SK-N-SH (cell line): ENCODE data around the gene HLA-DPA1. TPM values are rescaled to one million over a fixed set of nuclear protein-coding genes. Genes with fewer than 3 reads are reported as not detected.
"Not testable (repeated sequence)": the region's sequence is repeated elsewhere in the genome, so short reads cannot be mapped to it uniquely, and the experiment has no call there.

ENCODE experiments used
- CTCF ChIA-PET: fragments of 300-600, 350-600 bp; formaldehyde crosslinking; extraction: SDS; loops from one replicate; lab custom pipeline; 2021; lab: Yijun Ruan, JAX
- POLR2A ChIA-PET: fragments of 350-600 bp; sonication (Branson Sonifier 250); formaldehyde crosslinking; extraction: SDS; loops from one replicate; lab custom pipeline; 2020; ENCODE audit warnings: antibody characterized with exemption, inconsistent platforms; lab: Yijun Ruan, JAX
- DNase-seq: peaks from one replicate; pipeline ENCODE4 v3.0.0; 2012
- H2AFZ ChIP-seq: fragments of 200-600 bp; sonication (generic); 2 replicates; pipeline ENCODE4 v1.8.1; 2016; ENCODE audit warnings: antibody characterized with exemption, mild to moderate bottlenecking, low read depth
- H3F3A ChIP-seq: fragments of 200-600 bp; sonication (generic); replicated peaks from 2 replicates; pipeline ENCODE3; 2016; ENCODE audit warnings: antibody characterized with exemption, mild to moderate bottlenecking; ENCODE audit not compliant: insufficient read depth
- H3K27ac ChIP-seq, 2 experiments: fragments of 200-500 bp in 1 of 2; fragments of 200-600 bp in 1 of 2; sonication (Bioruptor generic) in 1 of 2; sonication (generic), shearing (Covaris generic) in 1 of 2; 2 replicates each; pipeline versions ENCODE4 v1.5.1 to v1.6.1; 2014 to 2016; ENCODE audit warnings: low read depth in 2 of 2, inconsistent platforms in 1 of 2, low read length in 1 of 2, mild to moderate bottlenecking in 1 of 2, mixed read lengths in 1 of 2
- H3K27me3 ChIP-seq: fragments of 200-600 bp; sonication (generic), shearing (Covaris generic); 2 replicates; pipeline ENCODE4 v1.6.1; 2016; ENCODE audit warnings: mixed run types; ENCODE audit not compliant: insufficient read depth
- H3K36me3 ChIP-seq, 2 experiments: fragments of 200-500 bp in 1 of 2; fragments of 200-600 bp in 1 of 2; sonication (Bioruptor generic) in 1 of 2; sonication (generic) in 1 of 2; replicated peaks in 1 of 2; 2 replicates each; pipeline versions ENCODE3 to v1.5.1; 2014 to 2016; ENCODE audit warnings: low read length in 1 of 2, mild to moderate bottlenecking in 1 of 2; ENCODE audit not compliant: insufficient read depth in 2 of 2, control insufficient read depth in 1 of 2
- H3K4me1 ChIP-seq, 2 experiments: fragments of 200-500 bp in 1 of 2; fragments of 200-600 bp in 1 of 2; sonication (Bioruptor generic) in 1 of 2; sonication (generic), shearing (Covaris generic) in 1 of 2; 2 replicates each; pipeline versions ENCODE4 v1.5.1 to v1.6.1; 2014 to 2016; ENCODE audit warnings: low read depth in 1 of 2, low read length in 1 of 2, mixed run types in 1 of 2; ENCODE audit not compliant: insufficient read depth in 2 of 2, control insufficient read depth in 1 of 2
- H3K4me2 ChIP-seq: fragments of 200-600 bp; sonication (generic), shearing (Covaris generic); 2 replicates; pipeline ENCODE4 v1.6.1; 2017; ENCODE audit warnings: mixed run types
- H3K4me3 ChIP-seq, 2 experiments: fragments of 200-500 bp in 1 of 2; fragments of 200-600 bp in 1 of 2; sonication (Bioruptor generic) in 1 of 2; sonication (generic), shearing (Covaris generic) in 1 of 2; 2 replicates each; pipeline versions ENCODE4 v1.5.1 to v1.8.1; 2014 to 2016; ENCODE audit warnings: low read depth in 2 of 2, inconsistent platforms in 1 of 2, low read length in 1 of 2, mild to moderate bottlenecking in 1 of 2, mixed read lengths in 1 of 2, moderate library complexity in 1 of 2
- H3K79me2 ChIP-seq: fragments of 200-600 bp; sonication (generic); 2 replicates; pipeline ENCODE4 v1.8.1; 2017; ENCODE audit warnings: mild to moderate bottlenecking; ENCODE audit not compliant: insufficient read depth
- H3K9ac ChIP-seq: fragments of 200-600 bp; sonication (generic); 2 replicates; pipeline ENCODE4 v1.6.1; 2017; ENCODE audit warnings: mixed run types
- H3K9me2 ChIP-seq: fragments of 200-600 bp; sonication (generic); 2 replicates; pipeline ENCODE4 v1.6.1; 2017; ENCODE audit warnings: mixed run types
- H3K9me3 ChIP-seq: fragments of 200-600 bp; sonication (generic); 2 replicates; pipeline ENCODE4 v1.6.1; 2017; ENCODE audit warnings: mixed run types, mild to moderate bottlenecking, moderate library complexity
- H4K20me1 ChIP-seq: fragments of 200-600 bp; sonication (generic); 2 replicates; pipeline ENCODE4 v1.6.1; 2017; ENCODE audit warnings: mild to moderate bottlenecking, mixed run types; ENCODE audit not compliant: insufficient read depth
- EZH2phosphoT487 ChIP-seq: fragments of 200-600 bp; sonication (generic); IDR thresholded peaks from 2 replicates; pipeline ENCODE4 v1.6.1; 2017; ENCODE audit warnings: low read depth, mixed run types, mild to moderate bottlenecking, antibody characterized with exemption, moderate library complexity, borderline replicate concordance
- FOXJ3 ChIP-seq: sonication (generic); formaldehyde crosslinking; IDR thresholded peaks from 2 replicates; pipeline ENCODE4 v1.5.1; 2020; ENCODE audit warnings: mild to moderate bottlenecking, missing genetic modification reagents
- JUND ChIP-seq: IDR thresholded peaks from 2 replicates; pipeline ENCODE4 v1.4.0; 2012
- MEF2A ChIP-seq: IDR thresholded peaks from 2 replicates; pipeline ENCODE4 v1.4.0; 2012; ENCODE audit warnings: low read depth, borderline replicate concordance
- MXI1 ChIP-seq: IDR thresholded peaks from 2 replicates; pipeline ENCODE4 v1.6.1; 2012; ENCODE audit warnings: mild to moderate bottlenecking, low read depth, low read length, improper control_type of control experiment
- NRF1 ChIP-seq: IDR thresholded peaks from 2 replicates; pipeline ENCODE4 v1.6.1; 2012; ENCODE audit warnings: low read depth, mild to moderate bottlenecking, low read length
- RAD21 ChIP-seq: IDR thresholded peaks from 2 replicates; pipeline ENCODE4 v1.6.1; 2012; ENCODE audit warnings: mild to moderate bottlenecking, low read length
- RFX5 ChIP-seq: IDR thresholded peaks from 2 replicates; pipeline ENCODE4 v1.6.1; 2012; ENCODE audit warnings: mild to moderate bottlenecking, improper control_type of control experiment, low read length
- RXRA ChIP-seq: IDR thresholded peaks from 2 replicates; pipeline ENCODE4 v1.4.0; 2012; ENCODE audit warnings: low read depth, mild to moderate bottlenecking, borderline replicate concordance
- SMC3 ChIP-seq: IDR thresholded peaks from 2 replicates; pipeline ENCODE4 v1.6.1; 2012; ENCODE audit warnings: low read depth, low read length, improper control_type of control experiment
- TCF12 ChIP-seq: IDR thresholded peaks from 2 replicates; pipeline ENCODE4 v1.4.0; 2012
- YY1 ChIP-seq: IDR thresholded peaks from 2 replicates; pipeline ENCODE4 v1.4.0; 2012; ENCODE audit warnings: low read depth, mild to moderate bottlenecking
- WGBS: methylation state at CpG from one replicate; pipeline ENCODE4 v1.1.6; 2017; ENCODE audit warnings: low lambda C conversion rate; 5-methylcytosine and 5-hydroxymethylcytosine counted together
- polyA plus RNA-seq, 3 experiments: library from polyadenylated mRNA; depleted of rRNA; stranded (reverse); fragments of >200 nt; gene quantifications; 2 replicates each; pipeline ENCODE4 v1.2.3, GENCODE V29; 2012
- TF ChIP-seq, protein P1 (sequence below): fragments of 200-600 bp; sonication (generic); IDR thresholded peaks from 2 replicates; pipeline ENCODE4 v1.6.1; 2017; ENCODE audit warnings: antibody characterized with exemption, mild to moderate bottlenecking, moderate library complexity
- TF ChIP-seq, protein P2 (sequence below): fragments of 150-350 bp; IDR thresholded peaks from 2 replicates; pipeline ENCODE4 v1.6.1; 2016; ENCODE audit warnings: mild to moderate bottlenecking, low read depth, low read length

Gene HLA-DPA1
- polyA plus RNA-seq, 1 of the 3 experiments (the other 2 are of a cell fraction), result 1.9 TPM

DNA sequence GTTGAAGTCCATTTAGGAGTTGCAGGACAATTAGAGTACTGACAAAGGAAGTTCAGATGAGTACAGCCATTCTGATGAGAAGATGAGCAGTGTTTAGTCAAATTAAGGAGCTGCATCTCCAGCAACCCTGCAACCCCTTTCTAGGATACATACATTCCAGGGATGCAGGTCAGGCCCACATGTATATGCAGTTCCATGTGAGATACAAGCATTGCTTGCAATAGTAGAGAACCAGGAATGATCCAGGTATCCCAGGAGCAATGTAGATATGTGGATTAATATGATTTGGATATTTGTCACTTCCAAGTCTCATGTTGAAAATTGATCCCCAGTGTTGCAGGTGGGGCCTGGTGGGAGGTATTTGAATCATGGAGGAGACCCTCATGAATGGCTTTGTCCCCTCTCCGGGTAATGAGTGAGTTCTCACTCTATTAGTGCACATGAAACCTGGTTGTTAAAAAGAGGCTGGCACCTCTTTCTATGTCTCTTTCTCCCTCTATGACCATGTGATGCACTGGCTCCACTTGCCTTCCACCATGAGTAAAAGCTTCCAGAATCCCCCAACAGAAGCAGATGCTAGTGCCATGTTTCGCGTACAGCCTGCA, 6.4 kb downstream of the HLA-DPA1 start (continued):
- TF ChIP-seq RXRA (no peak), RFX5 (no peak), YY1 (no peak)

DNA sequence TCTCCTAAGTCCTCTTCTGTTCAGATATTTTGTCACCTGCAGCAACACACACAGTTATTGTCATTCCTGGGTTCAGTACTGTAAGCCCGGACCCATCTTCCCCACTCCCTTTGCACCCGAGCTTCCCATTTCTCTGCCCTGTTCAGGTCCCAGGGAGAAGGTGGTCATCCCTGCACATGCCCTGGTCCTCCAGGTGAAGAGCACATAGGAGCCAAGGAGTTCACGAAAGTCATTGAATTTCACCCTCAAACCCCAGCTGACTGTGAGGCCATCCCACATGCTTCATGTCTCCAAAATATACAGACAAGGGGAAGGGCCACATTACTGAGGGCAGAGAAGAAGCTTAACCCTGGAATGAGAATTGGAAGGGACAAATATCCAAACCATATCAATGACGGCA, 8.1 kb downstream of the HLA-DPA1 start:
- no peaks in the 10 kb centered on the region for H3K9me2 ChIP-seq
- DNase-seq, result no peak
- no peak overlapping the region for H3K27ac ChIP-seq
- H3K4me1 ChIP-seq, result no peaks in the 10 kb centered on the region
- peaks cover 4% of the 10 kb centered on the region for H3K27me3 ChIP-seq
- H3K9ac ChIP-seq, result no peak overlapping the region
- H3K36me3 ChIP-seq, result no peaks in the 10 kb centered on the region
- TF ChIP-seq YY1 (no peak), MEF2A (no peak), NRF1 (no peak), TCF12 (no peak), FOXJ3 (CRISPR knock-in tag) (no peak), SMC3 (no peak)
- ChIA-PET POLR2A (no interaction called here), CTCF (no interaction called here)
- H3K79me2 ChIP-seq, result no peaks in the 10 kb centered on the region
- no peak overlapping the region for H3K4me3 ChIP-seq
- no peaks in the 10 kb centered on the region for H3K9me3 ChIP-seq
- no peak overlapping the region for H3K4me2 ChIP-seq
- H4K20me1 ChIP-seq, result no peaks in the 10 kb centered on the region
- no peak overlapping the region for H2AFZ ChIP-seq
- 15% methylated on average over 4 of the region's 4 CpGs for WGBS
- H3F3A ChIP-seq, result peaks cover 5% of the 10 kb centered on the region

DNA sequence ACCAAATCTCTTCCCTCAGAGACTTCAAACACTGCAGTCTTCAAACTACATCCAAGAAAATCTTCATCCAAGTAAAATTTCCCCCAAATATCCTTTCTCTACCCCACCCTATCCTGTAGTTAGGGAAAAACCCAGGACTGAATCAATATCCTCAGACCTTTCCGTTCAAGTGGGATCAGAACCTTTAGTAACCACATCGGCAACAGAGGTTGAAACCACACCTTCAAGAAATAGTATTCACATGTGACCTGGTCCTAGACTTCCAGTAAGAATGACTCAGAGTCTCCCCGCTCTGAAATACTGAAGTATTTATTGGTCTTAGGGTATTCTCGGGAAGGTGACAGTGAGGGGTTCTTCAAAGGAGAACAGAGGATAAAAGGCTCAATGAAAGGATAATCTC, 8.7 kb downstream of the HLA-DPA1 start:
- 1% methylated on average over 4 of the region's 4 CpGs for WGBS
- Histone ChIP-seq H3K9me3 (no peaks in the 10 kb centered on the region), H3F3A (peaks cover 5% of the 10 kb centered on the region), H3K9ac (no peak overlapping the region), H4K20me1 (no peaks in the 10 kb centered on the region), H2AFZ (no peak overlapping the region), H3K27me3 (peaks cover 4% of the 10 kb centered on the region), H3K4me1 (no peaks in the 10 kb centered on the region), H3K9me2 (no peaks in the 10 kb centered on the region), H3K79me2 (no peaks in the 10 kb centered on the region), H3K4me3 (no peak overlapping the region), H3K4me2 (no peak overlapping the region), H3K36me3 (no peaks in the 10 kb centered on the region), H3K27ac (no peak overlapping the region)
- ChIA-PET POLR2A (no interaction called here), CTCF (no interaction called here)
- no peak for DNase-seq
- TF ChIP-seq JUND (no peak), RAD21 (no peak), MXI1 (no peak), EZH2phosphoT487 (no peak), SMC3 (no peak)
- TF ChIP-seq, protein P1, sequence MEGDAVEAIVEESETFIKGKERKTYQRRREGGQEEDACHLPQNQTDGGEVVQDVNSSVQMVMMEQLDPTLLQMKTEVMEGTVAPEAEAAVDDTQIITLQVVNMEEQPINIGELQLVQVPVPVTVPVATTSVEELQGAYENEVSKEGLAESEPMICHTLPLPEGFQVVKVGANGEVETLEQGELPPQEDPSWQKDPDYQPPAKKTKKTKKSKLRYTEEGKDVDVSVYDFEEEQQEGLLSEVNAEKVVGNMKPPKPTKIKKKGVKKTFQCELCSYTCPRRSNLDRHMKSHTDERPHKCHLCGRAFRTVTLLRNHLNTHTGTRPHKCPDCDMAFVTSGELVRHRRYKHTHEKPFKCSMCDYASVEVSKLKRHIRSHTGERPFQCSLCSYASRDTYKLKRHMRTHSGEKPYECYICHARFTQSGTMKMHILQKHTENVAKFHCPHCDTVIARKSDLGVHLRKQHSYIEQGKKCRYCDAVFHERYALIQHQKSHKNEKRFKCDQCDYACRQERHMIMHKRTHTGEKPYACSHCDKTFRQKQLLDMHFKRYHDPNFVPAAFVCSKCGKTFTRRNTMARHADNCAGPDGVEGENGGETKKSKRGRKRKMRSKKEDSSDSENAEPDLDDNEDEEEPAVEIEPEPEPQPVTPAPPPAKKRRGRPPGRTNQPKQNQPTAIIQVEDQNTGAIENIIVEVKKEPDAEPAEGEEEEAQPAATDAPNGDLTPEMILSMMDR, result no peak
- TF ChIP-seq, protein P2, sequence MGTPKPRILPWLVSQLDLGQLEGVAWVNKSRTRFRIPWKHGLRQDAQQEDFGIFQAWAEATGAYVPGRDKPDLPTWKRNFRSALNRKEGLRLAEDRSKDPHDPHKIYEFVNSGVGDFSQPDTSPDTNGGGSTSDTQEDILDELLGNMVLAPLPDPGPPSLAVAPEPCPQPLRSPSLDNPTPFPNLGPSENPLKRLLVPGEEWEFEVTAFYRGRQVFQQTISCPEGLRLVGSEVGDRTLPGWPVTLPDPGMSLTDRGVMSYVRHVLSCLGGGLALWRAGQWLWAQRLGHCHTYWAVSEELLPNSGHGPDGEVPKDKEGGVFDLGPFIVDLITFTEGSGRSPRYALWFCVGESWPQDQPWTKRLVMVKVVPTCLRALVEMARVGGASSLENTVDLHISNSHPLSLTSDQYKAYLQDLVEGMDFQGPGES, result no peak

DNA sequence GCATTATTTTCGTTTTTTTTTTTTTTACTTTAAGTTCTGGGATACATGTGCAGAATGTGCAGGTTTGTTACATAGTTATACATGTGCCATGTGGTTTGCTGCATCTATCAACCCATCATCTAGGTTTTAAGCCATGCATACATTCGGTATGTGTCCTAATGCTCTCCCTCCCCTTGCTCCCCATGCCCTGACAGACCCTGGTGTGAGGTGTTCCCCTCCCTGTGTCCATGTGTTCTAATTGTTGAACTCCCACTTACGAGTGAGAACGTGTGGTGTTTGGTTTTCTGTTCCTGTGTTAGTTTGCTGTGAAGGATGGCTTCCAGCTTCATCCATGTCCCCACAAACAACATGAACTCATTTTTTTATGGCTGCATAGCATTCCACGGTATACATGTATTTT, 10.0 kb downstream of the HLA-DPA1 start:
- POLR2A ChIA-PET, DNase-seq, H3K27me3 ChIP-seq, H3K4me1 ChIP-seq, H3F3A ChIP-seq, H3K27ac ChIP-seq, H3K9me3 ChIP-seq, H2AFZ ChIP-seq, H4K20me1 ChIP-seq, H3K79me2 ChIP-seq, H3K9ac ChIP-seq, H3K4me2 ChIP-seq, H3K4me3 ChIP-seq, H3K36me3 ChIP-seq, CTCF ChIA-PET, H3K9me2 ChIP-seq: not testable (repeated sequence)
- 3% methylated on average over 5 of the region's 5 CpGs for WGBS
